ENCODE measurements around the gene AKIRIN2.

The AKIRIN2 gene

GRCh38 chr6:87653074-87653962 is 48.7 kb downstream of the AKIRIN2 start:
- TF ChIP-seq CTCF (IDR thresholded peaks at IDR 0.05) = no peak
- no peak overlapping the region for H3K4me3 ChIP-seq (ENCODE audit: low read depth in 1 of 2, low read length in 1 of 2)
- no peaks in the 10 kb centered on the region for H3K9me3 ChIP-seq
- H3K27me3 ChIP-seq = no peaks in the 10 kb centered on the region
- H3K4me1 ChIP-seq (ENCODE audit: control insufficient read depth in 1 of 2, insufficient read depth in 1 of 2, low read depth in 1 of 2, low read length in 1 of 2) = no peaks in the 10 kb centered on the region
- H3K36me3 ChIP-seq = peaks cover 5% of the 10 kb centered on the region
- H3K27ac ChIP-seq = no peak overlapping the region

GRCh38 chr6:87645080-87645479 is 57.0 kb downstream of the AKIRIN2 start:
- Histone ChIP-seq H3K9me3 (no peaks in the 10 kb centered on the region), H3K4me1 (ENCODE audit: control insufficient read depth in 1 of 2, insufficient read depth in 1 of 2, low read depth in 1 of 2, low read length in 1 of 2) (no peaks in the 10 kb centered on the region), H3K36me3 (no peaks in the 10 kb centered on the region), H3K27me3 (no peaks in the 10 kb centered on the region), H3K27ac (no peak overlapping the region), H3K4me3 (ENCODE audit: low read depth in 1 of 2, low read length in 1 of 2) (no peak overlapping the region)
- no peak for TF ChIP-seq CTCF (IDR thresholded peaks at IDR 0.05)

GRCh38 chr6:87641065-87641692 is 60.9 kb downstream of the AKIRIN2 start:
- Histone ChIP-seq H3K4me1 (ENCODE audit: control insufficient read depth in 1 of 2, insufficient read depth in 1 of 2, low read depth in 1 of 2, low read length in 1 of 2) (no peaks in the 10 kb centered on the region), H3K27me3 (no peaks in the 10 kb centered on the region), H3K27ac (no peak overlapping the region), H3K4me3 (ENCODE audit: low read depth in 1 of 2, low read length in 1 of 2) (no peak overlapping the region), H3K36me3 (peaks cover 23% of the 10 kb centered on the region), H3K9me3 (no peaks in the 10 kb centered on the region)
- no peak for TF ChIP-seq CTCF (IDR thresholded peaks at IDR 0.05)

GRCh38 chr6:87639373-87639772 is 62.7 kb downstream of the AKIRIN2 start:
- no peaks in the 10 kb centered on the region for H3K9me3 ChIP-seq
- H3K27ac ChIP-seq = no peak overlapping the region
- H3K4me3 ChIP-seq (ENCODE audit: low read depth in 1 of 2, low read length in 1 of 2) = no peak overlapping the region
- H3K27me3 ChIP-seq = no peaks in the 10 kb centered on the region
- peaks cover 34% of the 10 kb centered on the region for H3K36me3 ChIP-seq
- no peaks in the 10 kb centered on the region for H3K4me1 ChIP-seq (ENCODE audit: control insufficient read depth in 1 of 2, insufficient read depth in 1 of 2, low read depth in 1 of 2, low read length in 1 of 2)
- no peak for TF ChIP-seq CTCF (IDR thresholded peaks at IDR 0.05)

- no peak for TF ChIP-seq CTCF (IDR thresholded peaks at IDR 0.05)
Observed at GRCh38 chr6:87637106-87637505, 64.9 kb downstream of the AKIRIN2 start.

More at GRCh38 chr6:87637106-87637505, 64.9 kb downstream of the AKIRIN2 start:
- H3K36me3 ChIP-seq = peaks cover 34% of the 10 kb centered on the region
- no peaks in the 10 kb centered on the region for H3K9me3 ChIP-seq
- H3K27me3 ChIP-seq = no peaks in the 10 kb centered on the region
- H3K4me3 ChIP-seq (ENCODE audit: low read depth in 1 of 2, low read length in 1 of 2) = no peak overlapping the region
- H3K27ac ChIP-seq = no peak overlapping the region
- H3K4me1 ChIP-seq (ENCODE audit: control insufficient read depth in 1 of 2, insufficient read depth in 1 of 2, low read depth in 1 of 2, low read length in 1 of 2) = no peaks in the 10 kb centered on the region

All from neutrophil (primary cell).